NCI-H1092 (cell line): Measurements from ENCODE around the gene SLC43A3.

Experiments
- DNase-seq: peaks from one replicate; lab custom pipeline; 2025; lab: John Stamatoyannopoulos, UW

The SLC43A3 gene

DNA sequence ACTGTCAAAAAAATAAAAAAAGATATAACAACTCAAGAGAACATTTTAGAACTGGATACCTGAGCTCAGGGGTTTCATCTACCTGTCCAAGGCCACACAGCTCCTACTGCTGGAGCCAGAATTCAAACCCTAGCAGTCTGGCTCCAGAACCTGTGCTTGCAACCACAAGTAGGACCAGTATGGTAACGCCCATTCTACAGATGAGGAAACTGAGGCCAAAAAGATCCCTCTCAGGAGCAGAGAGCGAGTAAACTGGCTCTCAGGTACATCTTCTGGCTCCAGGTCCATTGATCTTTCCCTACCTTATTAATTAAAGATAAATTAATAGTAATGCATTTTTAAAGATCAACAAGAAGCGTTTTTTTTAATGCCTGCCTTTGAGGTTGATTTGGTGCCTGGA is 69.6 kb downstream of the SLC43A3 start:
- no peak for DNase-seq
